Fibroblast of peridontal ligament (primary cell): Measurements from ENCODE around the gene UBE3C.

Source experiments
- DNase-seq: peaks from one replicate; pipeline ENCODE4 v3.0.0-alpha.2; 2010; ENCODE audit errors: extremely low read depth

Gene UBE3C

DNA sequence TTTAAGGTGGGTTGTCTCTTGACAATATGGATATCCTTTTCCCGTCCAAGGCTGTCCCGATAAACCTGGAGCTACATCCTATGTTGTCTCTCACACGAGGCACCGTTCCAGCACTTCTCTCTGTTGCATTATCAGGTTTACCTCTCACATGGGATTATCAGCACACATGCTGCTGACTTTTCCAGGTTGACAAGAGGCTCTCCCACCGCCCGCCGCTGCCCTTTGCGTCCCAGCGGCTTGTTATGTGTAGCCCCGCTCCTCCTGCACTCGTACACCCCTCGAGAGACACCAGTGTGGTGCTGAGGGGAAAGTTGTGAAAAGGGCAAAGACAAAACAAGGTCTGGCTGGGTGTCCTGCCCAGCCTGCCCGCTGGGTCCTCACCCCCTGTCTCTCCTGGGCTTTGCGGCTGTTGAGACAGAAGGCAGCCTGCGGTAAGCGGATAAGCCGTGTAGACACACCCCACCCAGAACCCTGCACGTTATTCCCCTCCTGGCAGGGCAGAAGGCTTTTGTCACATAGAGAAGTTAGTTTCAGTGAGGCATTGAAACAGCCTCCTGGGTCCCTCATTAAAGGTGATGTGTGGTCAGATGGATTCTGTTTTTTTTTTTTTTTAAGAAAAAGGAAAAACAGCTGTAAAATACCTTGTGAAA lies 38.7 kb downstream of the UBE3C start:
- DNase-seq = no peak

GRCh38 chr7:157177983-157178381 lies 39.3 kb downstream of the UBE3C start:
- no peak for DNase-seq

DNA sequence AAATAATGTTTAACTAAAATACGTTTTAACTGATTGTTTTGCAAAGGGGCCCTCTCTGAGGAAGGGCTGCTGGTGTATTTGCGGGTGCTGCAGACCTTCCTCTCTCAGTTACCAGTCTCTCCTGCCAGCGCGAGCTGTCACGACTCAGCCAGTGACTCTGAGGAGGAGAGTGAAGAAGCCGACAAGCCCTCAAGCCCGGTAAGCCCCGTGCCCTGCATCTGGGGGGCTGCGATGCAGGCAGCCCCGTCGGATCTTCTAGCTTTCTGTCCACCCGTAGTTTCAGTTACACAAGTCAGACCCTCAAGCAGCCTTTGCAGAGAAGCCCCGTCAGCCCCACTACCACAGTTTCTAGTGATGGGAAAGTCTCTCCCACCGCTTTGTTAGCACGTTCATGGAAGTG lies 45.1 kb downstream of the UBE3C start:
- DNase-seq = no peak

DNA sequence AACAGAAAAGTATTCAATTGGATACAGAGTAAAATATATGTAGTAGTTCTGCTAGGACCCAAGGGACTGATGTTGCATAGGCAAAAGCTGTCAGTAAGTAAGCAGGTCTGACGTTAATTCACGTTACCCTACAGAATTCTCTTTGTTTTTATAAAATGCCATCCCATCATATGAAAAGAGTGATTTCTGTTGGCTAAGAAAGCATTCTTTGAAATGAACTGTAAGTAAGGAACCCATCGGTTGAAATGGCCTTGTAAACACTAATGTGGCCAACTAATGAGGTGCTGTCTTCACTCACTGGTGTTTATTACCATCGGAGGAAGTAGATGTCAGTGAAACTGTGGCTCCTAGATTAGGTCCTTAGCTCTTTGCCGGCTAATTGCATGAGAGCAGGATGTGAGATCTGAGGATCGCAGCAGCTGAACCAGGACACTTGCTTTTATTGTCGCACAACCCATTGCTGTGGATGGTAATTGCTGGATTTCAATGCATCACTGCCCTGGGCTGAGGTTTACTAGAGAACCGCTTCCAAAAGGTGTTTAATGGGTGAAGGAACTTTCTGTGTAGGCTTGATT lies 49.5 kb downstream of the UBE3C start:
- no peak for DNase-seq

DNA sequence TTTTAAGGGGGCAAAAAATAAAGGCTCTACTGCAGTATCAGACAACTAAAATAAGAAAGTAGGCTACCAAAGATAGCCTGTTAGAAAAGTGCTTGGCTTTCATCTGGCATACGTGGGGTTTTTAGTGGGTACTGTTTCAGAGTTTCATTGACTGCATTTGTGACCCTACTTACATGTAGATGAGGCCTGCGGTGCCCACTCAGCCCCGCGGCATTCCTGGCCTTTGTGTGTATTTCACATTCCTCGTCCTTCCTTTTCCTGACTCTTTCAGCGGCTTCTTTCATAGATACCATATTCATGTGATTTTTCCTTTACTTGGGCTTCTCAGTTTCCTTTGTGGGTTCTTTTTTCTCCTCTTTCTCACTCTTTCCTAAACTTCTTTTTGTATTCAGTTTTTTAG lies 50.7 kb downstream of the UBE3C start:
- no peak for DNase-seq

- DNase-seq = no peak
Observed at GRCh38 chr7:157192861-157193260, 54.1 kb downstream of the UBE3C start.

DNA sequence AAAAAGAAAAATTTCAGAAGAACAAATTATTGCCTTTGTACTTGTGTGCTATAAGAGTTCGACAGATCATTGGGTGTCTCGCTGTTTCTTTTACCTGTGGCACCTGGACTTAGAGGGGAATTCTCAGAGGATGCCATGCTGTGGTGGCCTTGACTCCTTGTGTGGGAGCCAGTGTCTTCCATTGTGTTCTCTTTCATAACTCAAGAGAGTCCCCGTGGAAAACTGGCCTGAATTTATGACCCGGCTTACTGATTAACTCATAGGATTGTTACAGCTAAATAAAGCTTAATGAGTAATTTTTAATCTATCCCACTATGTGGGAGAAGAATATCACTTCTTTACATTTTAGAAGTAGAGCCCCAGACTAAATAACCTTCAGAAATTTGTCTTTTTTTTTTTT lies 54.5 kb downstream of the UBE3C start:
- no peak for DNase-seq

DNA sequence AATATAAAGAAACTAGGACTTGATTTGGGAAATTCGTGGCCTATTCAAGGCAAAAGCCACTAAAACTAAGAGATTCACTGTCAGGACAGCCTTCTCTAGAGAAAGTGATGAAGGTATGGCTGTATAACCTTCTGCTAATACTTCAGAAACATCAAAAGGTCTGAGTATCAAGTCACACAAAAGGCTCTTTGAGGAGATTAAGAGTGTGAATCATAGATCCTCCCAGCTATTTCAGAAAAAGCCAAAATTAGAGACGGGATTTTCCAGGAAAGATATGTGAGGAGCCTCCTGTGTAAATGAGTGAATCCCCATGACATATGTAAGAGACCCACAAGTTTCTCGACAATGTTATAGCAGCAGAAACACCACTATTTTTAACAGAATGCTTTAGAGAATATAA lies 56.2 kb downstream of the UBE3C start:
- DNase-seq = no peak

DNA sequence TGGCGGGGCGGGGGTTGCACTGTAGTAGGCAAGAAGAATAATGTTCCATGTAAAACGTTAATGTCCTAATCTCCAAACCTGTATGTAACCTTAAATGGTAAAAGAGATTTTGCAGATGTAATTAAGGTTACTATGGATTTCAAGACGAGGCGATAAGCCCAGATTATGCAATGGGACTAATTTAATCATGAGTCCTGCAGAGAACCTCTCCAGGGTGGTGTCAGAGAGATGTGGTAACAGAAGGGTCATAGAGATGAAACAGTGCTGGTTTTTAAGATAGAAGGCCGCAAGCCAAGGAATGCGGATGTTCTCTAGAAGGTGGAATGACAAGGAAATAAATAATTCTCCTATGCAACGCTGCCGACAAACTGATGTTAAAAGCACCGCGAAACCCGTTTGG lies 57.1 kb downstream of the UBE3C start:
- no peak for DNase-seq

DNA sequence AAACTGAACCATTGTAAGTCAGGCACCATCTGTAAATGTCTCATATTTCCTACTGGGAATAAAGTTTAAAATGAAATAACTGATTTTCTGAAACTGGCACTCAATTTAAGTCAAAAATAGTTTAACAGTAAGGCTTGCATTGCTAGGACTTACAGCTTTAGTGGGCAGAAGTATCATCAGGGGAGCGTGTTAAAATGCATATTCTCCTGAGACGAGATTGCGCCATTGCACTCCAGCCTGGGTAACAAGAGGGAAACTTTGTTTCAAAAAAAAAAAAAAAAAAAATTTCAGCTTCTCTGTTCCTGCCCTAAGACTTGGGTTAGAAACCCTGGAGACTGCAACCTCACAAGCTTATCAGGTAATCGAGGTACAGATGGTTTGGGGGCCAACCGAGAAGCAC lies 65.4 kb downstream of the UBE3C start:
- peak; percentile 8 for DNase-seq

DNA sequence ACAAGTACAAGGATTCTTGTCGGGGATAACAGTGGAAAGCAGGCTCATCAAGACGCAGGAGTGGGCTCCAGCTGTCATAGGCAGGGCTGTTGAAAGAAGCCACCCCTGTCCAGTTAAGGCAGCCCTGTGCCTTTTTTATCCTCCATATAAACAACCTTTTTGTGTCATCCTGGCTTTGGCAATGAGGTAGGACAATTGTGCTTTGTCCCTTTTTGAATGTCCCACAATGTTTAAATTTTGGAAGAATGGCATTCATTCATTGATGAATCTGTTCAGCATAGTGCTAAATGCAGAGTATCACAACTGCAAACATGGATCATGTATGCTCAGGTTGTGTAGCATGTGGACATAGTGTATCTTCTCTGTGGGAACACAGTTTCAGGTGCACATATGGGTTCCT lies 66.7 kb downstream of the UBE3C start:
- DNase-seq = no peak

GRCh38 chr7:157208571-157209413 lies 70.1 kb downstream of the UBE3C start:
- DNase-seq = peak; percentile 25

DNA sequence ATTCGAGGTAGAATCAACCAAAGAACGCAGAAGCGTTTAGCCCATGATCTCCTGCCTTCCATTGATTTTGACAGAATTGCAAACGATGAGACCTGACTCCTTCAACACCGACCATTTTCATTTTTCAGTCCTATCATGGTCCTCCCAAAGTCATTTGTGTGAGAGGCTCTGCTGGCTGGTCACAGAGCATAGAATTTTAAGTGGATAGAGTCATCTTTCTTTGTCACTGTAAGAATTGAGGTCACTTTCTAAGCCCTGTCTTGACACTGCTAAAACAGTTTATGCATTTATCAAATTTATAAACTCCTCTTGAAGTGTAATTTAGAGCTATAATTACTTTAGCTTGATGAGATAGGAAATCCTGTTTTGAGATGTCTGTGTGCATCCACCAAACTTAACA lies 72.0 kb downstream of the UBE3C start:
- no peak for DNase-seq

DNA sequence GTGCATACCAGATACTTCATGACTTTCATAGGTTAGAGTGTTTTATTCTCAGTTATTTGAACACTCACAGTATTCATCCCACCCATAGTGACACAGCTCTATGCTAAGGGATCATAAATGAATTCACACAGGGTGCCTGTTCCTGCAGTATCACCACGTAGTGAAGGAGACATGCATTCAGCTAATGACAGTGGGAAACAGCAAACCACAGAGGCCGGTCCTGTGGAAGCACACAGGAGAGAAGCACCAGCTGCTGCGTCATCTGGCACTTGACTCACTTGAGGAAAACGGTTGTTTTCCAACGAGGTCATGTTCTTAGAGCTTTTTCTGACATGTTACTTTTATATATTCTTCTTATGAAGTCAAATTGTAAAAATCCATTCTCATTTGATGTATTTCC lies 73.0 kb downstream of the UBE3C start:
- peak; percentile 62 for DNase-seq

- no peak for DNase-seq
Observed at GRCh38 chr7:157219154-157219553, 80.4 kb downstream of the UBE3C start.

DNA sequence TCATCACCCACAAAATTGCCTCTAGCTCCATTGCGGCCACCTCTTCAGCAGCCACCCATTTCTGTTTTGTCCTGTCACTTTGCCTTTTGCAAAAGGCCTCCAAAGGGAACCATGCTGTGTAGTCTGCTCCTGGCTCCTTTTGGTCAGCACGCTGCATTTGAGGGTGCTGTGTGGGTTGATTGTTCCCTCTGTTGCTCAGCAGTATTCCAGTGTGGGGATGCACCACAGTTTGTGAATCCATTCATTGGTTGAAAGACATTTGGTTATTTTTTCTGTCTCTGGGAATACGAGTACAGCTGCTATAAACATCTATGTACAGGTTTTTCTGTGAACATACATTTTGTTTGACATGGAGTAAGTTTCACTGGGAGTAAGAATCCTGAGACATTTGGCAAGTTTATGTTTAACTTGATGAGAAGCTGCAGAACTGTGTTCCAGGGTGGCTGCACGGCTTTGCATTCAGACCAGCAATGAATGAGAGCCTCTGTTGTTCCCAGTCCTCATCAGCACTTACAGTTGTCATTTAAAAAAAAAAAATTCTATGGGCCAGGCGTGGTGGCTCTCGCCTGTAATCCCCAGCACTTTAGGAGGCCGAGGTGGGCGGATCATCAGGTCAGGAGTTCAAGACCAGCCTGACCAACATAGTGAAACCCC lies 82.3 kb downstream of the UBE3C start:
- DNase-seq = no peak

DNA sequence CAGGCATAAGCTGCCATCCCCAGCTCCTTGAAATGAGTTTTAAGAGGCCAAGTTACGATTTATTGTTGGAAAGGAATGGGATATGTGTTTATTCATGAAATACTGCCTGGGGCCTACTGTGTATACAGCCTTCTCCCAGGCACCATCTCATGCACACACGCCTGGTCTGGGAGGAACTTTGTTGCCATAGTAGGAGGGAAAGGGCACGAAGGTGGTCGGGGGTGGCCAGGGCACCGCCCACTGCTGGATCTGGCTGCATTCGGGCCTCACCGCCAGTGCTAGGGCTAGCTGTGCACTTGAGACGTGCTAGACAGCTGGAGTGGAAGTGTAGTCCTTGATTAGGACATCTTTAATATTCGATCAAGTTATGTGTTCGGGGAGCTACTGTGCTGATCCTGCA lies 84.0 kb downstream of the UBE3C start:
- DNase-seq = no peak

DNA sequence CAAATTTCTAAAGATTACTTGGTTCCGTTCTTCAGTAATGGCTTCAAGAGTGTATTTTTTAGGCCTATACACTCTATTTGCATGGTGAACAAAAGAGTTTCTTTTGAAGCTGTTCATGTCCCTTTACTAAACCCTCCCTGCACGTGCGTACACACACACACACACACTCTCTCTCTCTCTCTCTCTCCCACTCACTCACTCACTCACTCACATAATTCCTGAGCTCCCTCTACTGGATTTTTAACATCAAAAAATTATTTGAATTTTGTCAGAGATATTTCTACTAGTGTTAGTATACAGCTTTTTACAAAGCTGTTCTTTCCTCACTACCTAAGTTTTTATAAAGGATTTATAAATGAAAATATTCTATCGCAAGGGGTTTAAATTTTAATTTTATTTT lies 85.9 kb downstream of the UBE3C start:
- DNase-seq = peak; percentile 46

DNA sequence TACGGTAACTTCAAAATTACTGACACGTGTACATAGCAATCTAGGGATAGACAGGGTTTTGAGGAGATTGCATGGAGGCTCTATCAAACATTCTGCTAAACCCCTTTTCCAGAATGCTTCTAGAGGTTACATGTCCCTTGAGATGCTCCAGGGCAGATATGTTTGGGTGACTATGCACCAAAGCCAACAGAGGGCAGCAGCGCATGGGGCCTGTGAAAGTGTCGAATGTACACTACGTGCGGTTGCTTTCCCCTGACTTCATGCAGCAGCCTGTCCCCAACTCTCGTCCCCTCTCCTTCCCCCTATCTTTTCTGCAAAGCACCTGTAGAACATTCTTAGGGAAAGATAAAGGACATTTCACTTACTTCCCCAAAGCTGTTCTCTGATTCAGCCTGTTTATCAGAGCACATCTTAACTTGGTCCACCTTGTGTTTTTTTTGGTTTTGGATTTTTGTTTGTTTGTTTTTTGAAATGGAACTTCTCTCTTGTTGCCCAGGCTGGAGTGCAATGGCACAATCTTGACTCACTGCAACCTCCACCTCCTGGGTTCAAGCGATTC lies 90.2 kb downstream of the UBE3C start:
- peak; percentile 27 for DNase-seq

DNA sequence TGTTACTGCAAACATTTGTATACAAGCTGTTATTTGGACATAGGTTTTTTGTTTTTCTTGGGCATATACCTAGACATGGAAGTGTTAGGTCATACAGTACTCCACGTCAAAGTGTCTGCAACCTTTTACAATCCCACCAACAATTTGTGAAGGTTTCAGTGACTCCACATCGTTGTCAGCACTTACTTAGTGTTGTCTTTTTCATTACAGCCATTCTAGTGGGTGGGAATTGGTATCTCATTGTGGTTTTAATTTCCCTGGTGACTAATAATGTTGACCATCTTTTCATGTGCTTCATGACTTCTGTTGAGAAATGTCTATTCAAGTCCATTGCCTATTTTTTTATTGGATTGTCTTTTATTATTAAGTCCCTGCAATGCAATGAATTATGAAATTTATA lies 95.0 kb downstream of the UBE3C start:
- DNase-seq = no peak

GRCh38 chr7:157234271-157234670 lies 95.5 kb downstream of the UBE3C start:
- DNase-seq = peak; percentile 62
